OCI-M2 (cell line): ENCODE data around the gene TDRD1.
"Not testable (repeated sequence)": the region's sequence is repeated elsewhere in the genome, so short reads cannot be mapped to it uniquely, and the experiment has no call there.

Experiments
- DNase-seq: peaks from one replicate; lab custom pipeline; 2025; ENCODE audit not compliant: unreplicated experiment; lab: John Stamatoyannopoulos, UW

Gene TDRD1

GRCh38 chr10:114179148-114179547 is at the start of gene TDRD1:
Gene TDRD1, plus strand, starts transcription at chr10:114179353. Its CDS starts 8,479 bp downstream, at chr10:114187832.
- DNase-seq: no peak

DNA sequence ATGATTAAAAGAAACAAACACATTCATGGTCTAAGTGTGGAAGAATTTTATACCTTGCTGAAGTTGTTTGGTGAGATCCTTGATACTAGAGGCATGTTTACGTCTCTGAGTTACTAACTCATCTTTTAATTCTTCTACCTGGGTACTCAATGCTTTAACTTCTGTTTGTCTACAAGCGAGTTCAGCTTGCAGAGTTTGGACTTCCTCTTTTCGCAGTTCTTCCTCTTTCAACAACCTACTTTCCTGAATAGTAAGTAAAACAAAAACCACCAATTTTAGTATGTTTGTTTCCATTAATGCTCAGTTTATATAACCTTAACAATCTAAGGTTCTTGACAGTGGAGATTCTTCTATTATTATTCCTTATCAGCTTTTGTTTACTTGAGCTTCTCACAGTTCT is 48.1 kb upstream of the TDRD1 start:
- no peak for DNase-seq

GRCh38 chr10:114135476-114135875 is 43.7 kb upstream of the TDRD1 start:
- no peak for DNase-seq

DNA sequence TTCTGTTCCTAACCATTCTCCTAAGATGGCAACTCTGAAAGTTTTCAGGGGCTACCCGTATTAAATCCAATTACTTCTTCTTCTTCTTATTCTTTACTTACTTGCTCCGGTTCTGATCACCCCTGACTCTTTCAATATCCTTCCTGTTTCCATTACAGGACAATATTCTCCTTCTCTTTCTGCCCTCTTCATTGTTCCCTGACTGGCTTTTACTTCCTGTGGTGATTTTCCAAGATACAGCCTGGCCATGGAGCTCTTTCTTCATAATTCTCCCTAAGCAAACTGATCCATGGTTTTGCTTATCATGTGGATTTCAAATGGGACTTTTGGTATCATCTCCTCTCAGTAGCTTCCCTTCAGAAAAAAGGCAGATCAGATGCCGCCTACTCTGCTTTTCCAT is 40.6 kb upstream of the TDRD1 start:
- no peak for DNase-seq

DNA sequence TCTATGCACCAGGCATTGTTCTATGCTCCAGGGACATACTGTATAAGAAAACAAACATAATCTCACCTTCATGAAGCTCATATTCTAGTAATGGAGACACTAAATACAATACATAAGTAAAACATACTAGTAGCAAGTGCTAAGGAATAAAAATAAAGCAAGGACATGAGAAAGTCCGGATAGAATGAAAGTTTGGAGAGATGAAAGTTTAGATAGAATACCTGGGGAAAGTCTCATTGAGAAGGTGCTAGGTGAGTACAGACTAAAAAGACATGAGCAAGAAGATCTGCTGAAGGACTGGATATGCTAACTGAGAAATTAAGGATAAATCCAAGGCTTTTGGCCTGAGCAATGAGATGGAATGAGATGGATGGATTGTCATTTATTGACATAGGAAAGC is 39.1 kb upstream of the TDRD1 start:
- DNase-seq: no peak

- not testable (repeated sequence) for DNase-seq
These were observed 38.3 kb upstream of the TDRD1 start for GRCh38 chr10:114140827-114141226.

- DNase-seq: no peak
These were observed 37.1 kb upstream of the TDRD1 start for GRCh38 chr10:114142018-114142417.

GRCh38 chr10:114143160-114143559 is 36.0 kb upstream of the TDRD1 start:
- no peak for DNase-seq

- not testable (repeated sequence) for DNase-seq
These were observed 29.7 kb upstream of the TDRD1 start for GRCh38 chr10:114149476-114149875.

GRCh38 chr10:114151486-114151885 is 27.7 kb upstream of the TDRD1 start:
- no peak for DNase-seq

DNA sequence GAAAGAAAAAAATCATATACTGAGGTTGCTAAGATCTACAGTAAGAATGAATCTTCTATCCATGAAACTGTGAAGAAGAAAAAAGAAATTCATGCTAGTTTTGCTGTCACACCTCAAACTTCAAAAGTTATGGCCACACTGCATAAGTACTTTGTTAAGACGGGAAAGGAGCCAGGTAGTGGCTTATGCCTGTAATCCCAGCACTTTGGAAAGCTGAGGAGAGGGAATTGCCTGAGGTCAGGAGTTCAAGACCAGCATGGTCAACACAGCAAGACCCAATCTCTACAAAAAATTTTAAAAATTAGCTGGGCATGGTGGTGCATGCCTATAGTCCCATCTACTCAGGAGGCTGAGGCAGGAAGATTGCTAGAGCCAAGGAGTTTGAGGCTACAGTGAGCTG is 27.3 kb upstream of the TDRD1 start:
- DNase-seq: no peak

DNA sequence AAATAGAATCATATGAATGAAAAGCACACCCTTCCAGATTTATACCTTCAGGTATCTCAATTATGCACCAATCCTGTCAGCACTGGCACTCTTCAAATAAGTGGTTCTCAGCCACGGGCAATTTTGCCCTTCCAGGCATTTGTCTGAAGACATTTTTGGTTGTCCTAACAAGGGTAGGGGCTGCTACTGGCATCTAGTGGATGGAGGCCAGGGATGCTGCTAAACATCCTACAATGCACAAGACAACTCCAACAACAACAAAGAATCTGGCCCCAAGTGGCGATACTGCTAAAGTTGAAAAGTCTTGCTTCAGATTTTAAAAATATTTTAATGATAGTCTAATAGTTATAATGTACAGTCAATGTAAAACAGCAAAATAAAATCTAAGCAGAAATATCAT is 21.2 kb upstream of the TDRD1 start:
- DNase-seq: no peak

- no peak for DNase-seq
These were observed 16.1 kb upstream of the TDRD1 start for GRCh38 chr10:114163062-114163461.

DNA sequence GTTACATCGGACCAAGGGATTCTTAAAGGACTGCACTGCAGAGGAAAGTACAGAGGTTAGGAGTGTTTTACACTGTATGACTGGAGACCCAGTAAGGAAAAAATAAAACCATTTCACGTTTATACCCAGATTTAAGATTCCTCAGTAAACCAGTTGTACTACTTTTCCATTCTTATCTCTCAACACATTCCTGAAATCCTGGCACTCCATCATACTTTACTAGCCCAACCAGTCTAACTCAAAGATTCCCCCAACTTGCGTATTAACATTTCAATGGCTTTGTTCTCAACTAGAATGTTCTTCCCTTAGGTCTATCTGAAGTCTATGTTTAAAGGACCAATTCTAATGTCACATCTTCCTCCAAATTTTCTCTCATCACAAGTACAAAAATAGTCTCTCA is 13.1 kb upstream of the TDRD1 start:
- no peak for DNase-seq

DNA sequence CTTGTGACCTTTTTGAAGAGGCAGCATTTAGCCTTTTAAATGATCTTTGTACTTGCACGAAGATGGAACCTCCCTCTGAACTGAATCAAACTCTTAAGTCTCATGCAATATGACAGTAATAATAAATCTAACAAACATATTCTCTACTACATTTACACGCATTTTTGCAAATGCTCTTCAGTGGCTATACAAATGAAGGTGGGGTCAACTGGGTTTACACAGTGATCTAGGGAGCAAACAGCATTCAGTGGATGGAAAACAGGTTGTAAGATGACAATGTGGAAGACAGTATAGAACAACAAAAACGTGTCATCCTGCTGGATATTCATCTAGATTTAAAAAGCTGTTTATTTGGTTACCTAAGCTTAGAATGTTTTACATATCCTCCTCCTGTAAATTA is 12.7 kb upstream of the TDRD1 start:
- no peak for DNase-seq

- no peak for DNase-seq
These were observed 11.2 kb upstream of the TDRD1 start for GRCh38 chr10:114167985-114168384.

DNA sequence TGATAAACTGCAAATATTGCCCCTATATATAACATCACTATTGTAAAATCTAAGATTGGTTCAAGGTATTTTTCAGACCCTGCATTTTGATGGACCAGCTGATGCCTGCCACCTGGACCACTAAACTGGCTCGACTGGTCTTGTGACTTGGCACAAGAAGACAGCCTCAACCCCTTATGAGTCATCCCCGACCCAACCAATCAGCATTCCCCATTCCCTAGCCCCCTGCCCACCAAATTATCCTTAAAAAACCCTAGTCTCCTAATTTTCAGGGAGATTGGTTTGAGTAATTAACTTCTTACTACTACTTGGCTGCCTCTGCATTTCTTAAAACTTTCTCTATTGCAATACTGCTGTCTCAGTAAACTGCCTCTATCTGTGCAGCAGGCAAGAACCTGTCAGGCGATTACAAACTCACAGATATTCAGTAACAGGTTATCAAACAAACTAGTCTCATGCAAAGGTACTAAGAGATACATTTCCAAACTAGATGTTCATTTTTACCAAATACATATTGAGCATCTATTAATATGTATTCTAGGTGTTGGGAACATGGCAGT is 10.6 kb upstream of the TDRD1 start:
- DNase-seq: no peak

GRCh38 chr10:114172216-114172615 is 6.9 kb upstream of the TDRD1 start:
- no peak for DNase-seq

DNA sequence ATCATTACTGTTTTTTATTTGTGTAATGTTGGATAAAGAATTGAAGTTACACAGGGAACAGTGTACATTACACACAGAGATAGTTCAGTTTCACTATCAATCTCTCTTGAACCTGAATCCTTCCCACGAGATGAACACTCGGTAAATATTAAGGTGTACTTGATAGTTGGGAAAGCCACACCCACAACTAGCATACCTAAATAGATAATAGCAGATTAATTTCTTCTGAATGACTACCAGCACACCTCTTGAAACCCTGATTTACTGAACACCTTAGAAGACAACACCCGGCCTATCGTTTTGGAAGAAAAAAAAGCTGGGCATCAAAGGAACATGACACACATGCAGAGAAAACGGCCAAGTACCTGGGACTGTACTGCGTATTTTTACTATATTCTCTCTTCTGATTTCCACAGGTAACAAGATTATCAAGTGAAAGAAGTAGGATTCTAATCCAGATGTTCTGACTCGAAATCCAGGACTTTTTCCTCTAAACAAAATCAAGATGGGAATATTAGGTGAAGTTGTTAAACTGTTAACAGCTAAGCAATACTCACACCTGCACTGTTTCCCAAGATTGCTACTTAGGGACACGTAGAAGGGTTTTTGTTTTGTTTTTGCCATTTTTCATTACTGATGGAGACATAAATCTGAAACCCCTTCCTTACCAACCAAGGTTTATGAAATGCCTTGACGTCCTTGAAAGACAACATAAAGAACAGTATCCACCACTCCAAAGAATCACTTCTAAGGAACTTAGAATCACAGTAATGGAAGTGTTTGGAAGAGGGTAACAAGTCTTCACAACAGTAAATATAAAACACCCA is 6.2 kb upstream of the TDRD1 start:
- DNase-seq: no peak

- DNase-seq: no peak
These were observed 5.6 kb upstream of the TDRD1 start for GRCh38 chr10:114173603-114173920.

DNA sequence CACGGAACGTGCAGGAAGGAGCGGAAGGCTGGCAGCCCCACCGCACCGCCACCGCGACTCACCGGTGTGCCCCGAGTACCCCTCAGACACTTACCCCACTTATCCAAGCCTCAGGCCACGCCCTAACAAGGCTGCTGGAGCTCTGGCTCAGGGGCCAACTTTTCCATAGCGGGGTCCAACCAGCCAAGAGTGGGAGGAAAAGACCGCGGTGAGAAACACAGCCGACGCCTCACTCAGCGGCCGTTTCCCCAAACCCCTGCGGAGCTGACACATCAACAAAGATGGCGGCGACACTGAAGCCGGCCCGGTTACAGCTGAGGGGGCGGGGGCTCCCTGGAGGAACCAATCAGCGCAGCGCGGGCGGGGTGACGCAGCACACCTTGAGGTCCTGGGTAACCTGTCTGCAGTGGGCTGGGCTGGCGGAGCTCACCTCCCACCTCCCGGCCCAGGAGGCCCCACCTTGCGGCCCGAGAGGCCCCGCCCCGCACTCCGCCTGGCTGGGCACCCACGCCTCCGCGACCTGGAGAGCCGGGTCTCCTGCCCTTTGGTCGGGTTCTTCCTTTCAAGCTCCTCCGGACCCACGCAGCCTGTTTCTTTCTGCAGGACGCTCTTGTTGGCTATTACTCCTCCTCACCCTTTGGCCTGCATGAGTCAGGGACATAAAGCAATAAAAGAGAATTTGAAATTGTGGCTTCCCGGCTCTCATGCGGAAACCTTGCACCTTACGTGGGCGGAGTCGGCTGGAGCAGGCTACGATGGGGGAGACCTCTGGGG is 5.0 kb upstream of the TDRD1 start, which contains the start of gene CCDC186:
Gene CCDC186, minus strand, starts transcription at position 283 of the 774 bp plus-strand sequence. CDS start 10,935 bp downstream, outside the sequence.
- peak; percentile 35 for DNase-seq

DNA sequence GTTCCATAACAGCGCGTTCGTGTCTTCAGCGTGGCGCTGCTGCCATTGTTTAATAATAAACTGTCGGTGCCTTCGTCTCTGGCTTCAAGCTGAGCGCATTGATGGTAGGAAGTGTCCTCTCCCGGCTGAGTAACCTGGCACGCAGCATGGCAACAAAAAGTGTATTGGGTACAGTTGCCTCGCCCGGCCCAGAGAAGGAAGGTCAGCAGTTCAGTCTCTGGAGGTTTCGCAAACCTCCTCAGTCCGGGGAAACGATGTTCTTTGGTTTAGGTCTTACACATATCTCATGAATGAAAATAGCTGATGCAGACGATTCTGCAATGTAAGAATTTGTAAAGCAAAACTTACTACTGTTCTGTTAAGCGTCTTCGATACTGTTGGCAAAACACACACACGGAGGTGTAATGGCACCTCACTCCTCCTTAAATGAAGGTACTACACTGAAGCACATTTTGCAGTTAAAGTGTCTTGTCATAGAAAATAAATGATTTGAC is 4.4 kb upstream of the TDRD1 start:
- no peak for DNase-seq
